Endothelial cell of umbilical vein (primary cell): ENCODE measurements around the gene TBC1D9B. TPM values are rescaled to one million over a fixed set of nuclear protein-coding genes. Genes with fewer than 3 reads are reported as not detected.

Experiments used
- BruUV-seq: library from RNA; stranded (reverse); fragments of 400-500 nt; replicated peaks from 2 replicates; lab custom pipeline; 2021; lab: Mats Ljungman, UMichigan
- CTCF ChIA-PET: fragments of 300-600, 350-600 bp; sonication (Branson Sonifier 250); formaldehyde crosslinking; loops from one replicate; lab custom pipeline; 2021; ENCODE audit warnings: antibody characterized with exemption, inconsistent platforms; lab: Charles Lee
- POLR2A ChIA-PET: fragments of 300-600, 350-600 bp; sonication (Branson Sonifier 250); formaldehyde crosslinking; loops from one replicate; lab custom pipeline; 2021; ENCODE audit warnings: antibody characterized with exemption, inconsistent platforms; lab: Charles Lee
- DNase-seq: peaks from one replicate; pipeline ENCODE4 v3.0.0-alpha.2; 2011; ENCODE audit warnings: low read depth, low spot score
- FAIRE-seq: peaks from 2 replicates; lab custom pipeline; 2011; peaks lifted over from hg19 to GRCh38; lab: Jason Lieb, UNC
- H2AFZ ChIP-seq: 2 replicates; pipeline ENCODE4 v1.6.0; 2012; ENCODE audit warnings: low read depth, low read length, control low read depth, inconsistent platforms
- H3K27ac ChIP-seq: 2 replicates; pipeline ENCODE4 v1.5.1; 2011; ENCODE audit warnings: low read depth, mild to moderate bottlenecking, control low read depth, low read length, moderate library complexity; ENCODE audit not compliant: insufficient read depth
- H3K27me3 ChIP-seq, 2 experiments: 2 replicates each; pipeline versions ENCODE4 v1.6.0 to v1.6.1; 2011; ENCODE audit warnings: low read length in 2 of 2, mixed read lengths in 1 of 2; ENCODE audit not compliant: control insufficient read depth in 2 of 2, insufficient read depth in 2 of 2
- H3K36me3 ChIP-seq, 2 experiments: 2 replicates in 1 of 2; 3 replicates in 1 of 2; pipeline ENCODE4 v1.5.1; 2011; ENCODE audit warnings: low read length in 2 of 2, mild to moderate bottlenecking in 1 of 2, moderate library complexity in 1 of 2; ENCODE audit not compliant: control insufficient read depth in 2 of 2, insufficient read depth in 2 of 2; ENCODE audit errors: extremely low read depth in 1 of 2
- H3K4me1 ChIP-seq: 3 replicates; pipeline ENCODE4 v1.5.1; 2011; ENCODE audit warnings: mild to moderate bottlenecking, low read length; ENCODE audit not compliant: control insufficient read depth, insufficient read depth; ENCODE audit errors: extremely low read depth
- H3K4me2 ChIP-seq: 2 replicates; pipeline ENCODE4 v1.6.1; 2011; ENCODE audit warnings: low read length, control low read depth, mixed read lengths; ENCODE audit not compliant: insufficient read depth
- H3K4me3 ChIP-seq, 3 experiments: fragments of 200-600 bp in 1 of 3; sonication (generic), shearing (Covaris generic) in 1 of 3; replicated peaks in 1 of 3; 2 replicates each; pipeline ENCODE4 v1.5.1; 2011 to 2016; ENCODE audit warnings: control low read depth in 3 of 3, low read length in 3 of 3, mild to moderate bottlenecking in 2 of 3, inconsistent platforms in 1 of 3, low read depth in 1 of 3, moderate library complexity in 1 of 3; ENCODE audit not compliant: insufficient read depth in 1 of 3
- H3K79me2 ChIP-seq: 2 replicates; pipeline ENCODE4 v1.6.0; 2012; ENCODE audit warnings: low read length, inconsistent platforms; ENCODE audit not compliant: control insufficient read depth, insufficient read depth
- H3K9ac ChIP-seq: replicated peaks from 2 replicates; pipeline ENCODE3; 2011; ENCODE audit warnings: low read length, control low read depth; ENCODE audit not compliant: insufficient read depth; ENCODE audit errors: extremely low read depth
- H3K9me1 ChIP-seq: replicated peaks from 3 replicates; pipeline ENCODE4 v1.6.0; 2011; ENCODE audit warnings: mild to moderate bottlenecking, low read length; ENCODE audit not compliant: control insufficient read depth, insufficient read depth; ENCODE audit errors: extremely low read depth
- H3K9me3 ChIP-seq: replicated peaks from 2 replicates; pipeline ENCODE4 v1.5.1; 2012; ENCODE audit warnings: low read length, inconsistent platforms; ENCODE audit not compliant: control insufficient read depth, insufficient read depth
- H4K20me1 ChIP-seq: replicated peaks from 2 replicates; pipeline ENCODE3; 2011; ENCODE audit warnings: mild to moderate bottlenecking, low read length; ENCODE audit not compliant: control insufficient read depth, insufficient read depth; ENCODE audit errors: extremely low read depth
- CTCF ChIP-seq, 2 donors: IDR thresholded peaks; 1 replicate in 1 of 2; 2 replicates in 1 of 2; pipeline ENCODE4 v1.5.1; 2011; ENCODE audit warnings: low read length in 2 of 2, mild to moderate bottlenecking in 2 of 2, moderate library complexity in 2 of 2, control low read depth in 1 of 2, inconsistent platforms in 1 of 2, low read depth in 1 of 2; ENCODE audit not compliant: insufficient read depth in 1 of 2; ENCODE audit errors: extremely low read depth in 1 of 2
- FOS ChIP-seq: IDR thresholded peaks from 2 replicates; pipeline ENCODE4 v1.6.1; 2011; ENCODE audit warnings: mild to moderate bottlenecking, low read length, moderate library complexity, borderline replicate concordance; ENCODE audit not compliant: insufficient read depth
- MAX ChIP-seq: IDR thresholded peaks from 2 replicates; pipeline ENCODE4 v1.6.1; 2011; ENCODE audit not compliant: insufficient read depth, insufficient read length
- dilution Hi-C: fragments of 300-500 bp; cut with MboI; formaldehyde crosslinking; loops from one replicate; pipeline ENCODE4 v1.15.0; 2019; ENCODE audit warnings: low sequenced_read_pairs; ENCODE audit not compliant: extremely low pct_ligation_motif_present
- intact Hi-C: fragments of 100-400 bp; cut with micrococcal nuclease; formaldehyde crosslinking; loops from one replicate; pipeline ENCODE4 v1.10.0; 2022
- polyA plus RNA-seq, 4 experiments: library from polyadenylated mRNA; depleted of rRNA in 3 of 4; stranded (reverse) in 3 of 4; unstranded in 1 of 4; fragments of >200 nt; gene quantifications; 2 replicates each; pipeline versions ENCODE4 v1.2.1 to v1.2.3, GENCODE V29; 2011 to 2012; ENCODE audit warnings: missing spikeins in 1 of 4
- total RNA-seq: library from RNA; stranded (reverse); gene quantifications from 2 replicates; pipeline ENCODE4 v1.2.3, GENCODE V29; 2021

TBC1D9B gene
- total and polyA plus RNA-seq, 2 donors (not counting 3 experiments of a cell fraction or from before 2014, with no cell fraction given): 82.8 to 150 TPM

GRCh38 chr5:179817890-179818745 lies 89.6 kb downstream of the TBC1D9B start:
- FAIRE-seq: no peak
- POLR2A ChIA-PET: no interaction called here

More at GRCh38 chr5:179817890-179818745, 89.6 kb downstream of the TBC1D9B start:
- Histone ChIP-seq H3K9me1 (no peaks in the 10 kb centered on the region), H3K4me2 (no peak overlapping the region), H4K20me1 (peaks cover 5% of the 10 kb centered on the region), H3K4me3 (no peak overlapping the region), H3K79me2 (peaks cover 26% of the 10 kb centered on the region), H3K9me3 (no peaks in the 10 kb centered on the region), H3K36me3 (peaks cover 3 to 6% of the 10 kb centered on the region in 2 experiments), H3K27ac (peak overlapping the region; percentile 96), H2AFZ (peak overlapping the region; percentile 4), H3K9ac (peak overlapping the region; percentile 11), H3K4me1 (peaks cover 36% of the 10 kb centered on the region), H3K27me3 (no peaks in the 10 kb centered on the region)
- no peak for DNase-seq
- intact Hi-C loops (loop anchor here (5.0 kb wide), 1 partner anchor 196 kb away; the partner anchor contains the start of gene HNRNPH1), dilution Hi-C loops (no loop called here)
- no peak for TF ChIP-seq MAX
- no peak for TF ChIP-seq FOS
- TF ChIP-seq CTCF (IDR thresholded peaks at IDR 0.05; ENCODE audit: extremely low read depth in 1 of 2, insufficient read depth in 1 of 2, low read depth in 1 of 2, low read length in 2 of 2): no peak
- BruUV-seq: TSS peak; percentile 2
- CTCF ChIA-PET: interaction anchor here (1.8 kb wide), 1 partner anchor 16 kb away, joined by 5 read pairs; no protein-coding TSS in a partner anchor
